ENCODE results near the gene SLC25A43.
"Not testable (repeated sequence)": the region's sequence is repeated elsewhere in the genome, so short reads cannot be mapped to it uniquely, and the experiment has no call there.

DNA sequence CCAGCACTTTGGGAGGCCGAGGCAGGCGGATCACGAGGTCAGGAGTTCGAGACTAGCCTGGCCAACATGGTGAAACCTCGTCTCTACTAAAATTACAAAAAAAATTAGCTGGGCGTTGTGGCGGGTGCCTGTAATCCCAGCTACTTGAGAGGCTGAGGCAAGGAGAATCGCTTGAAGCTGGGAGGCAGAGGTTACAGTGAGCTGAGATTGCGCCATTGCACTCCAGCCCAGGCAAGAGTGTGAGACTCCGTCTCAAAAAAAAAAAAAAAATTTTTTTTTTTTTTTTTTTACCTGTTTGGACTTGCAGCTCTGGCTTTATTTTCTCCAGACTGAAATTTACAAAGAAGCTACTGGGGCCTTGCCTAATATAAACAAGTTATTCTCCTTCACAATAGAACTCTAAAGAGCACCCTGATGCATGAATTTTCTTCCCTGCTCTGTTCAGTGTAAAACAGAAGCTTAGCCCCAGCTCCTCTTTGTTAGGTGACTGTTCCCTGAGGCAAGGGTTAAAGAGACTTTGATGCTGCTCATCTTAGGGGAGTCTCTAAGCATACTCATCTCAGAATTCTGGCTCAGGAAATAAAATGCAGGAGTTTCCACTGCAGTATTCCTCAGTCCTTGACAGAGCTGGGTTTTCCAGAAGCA is 94.8 kb downstream of the SLC25A43 start:
- TF ChIP-seq, protein P1, sequence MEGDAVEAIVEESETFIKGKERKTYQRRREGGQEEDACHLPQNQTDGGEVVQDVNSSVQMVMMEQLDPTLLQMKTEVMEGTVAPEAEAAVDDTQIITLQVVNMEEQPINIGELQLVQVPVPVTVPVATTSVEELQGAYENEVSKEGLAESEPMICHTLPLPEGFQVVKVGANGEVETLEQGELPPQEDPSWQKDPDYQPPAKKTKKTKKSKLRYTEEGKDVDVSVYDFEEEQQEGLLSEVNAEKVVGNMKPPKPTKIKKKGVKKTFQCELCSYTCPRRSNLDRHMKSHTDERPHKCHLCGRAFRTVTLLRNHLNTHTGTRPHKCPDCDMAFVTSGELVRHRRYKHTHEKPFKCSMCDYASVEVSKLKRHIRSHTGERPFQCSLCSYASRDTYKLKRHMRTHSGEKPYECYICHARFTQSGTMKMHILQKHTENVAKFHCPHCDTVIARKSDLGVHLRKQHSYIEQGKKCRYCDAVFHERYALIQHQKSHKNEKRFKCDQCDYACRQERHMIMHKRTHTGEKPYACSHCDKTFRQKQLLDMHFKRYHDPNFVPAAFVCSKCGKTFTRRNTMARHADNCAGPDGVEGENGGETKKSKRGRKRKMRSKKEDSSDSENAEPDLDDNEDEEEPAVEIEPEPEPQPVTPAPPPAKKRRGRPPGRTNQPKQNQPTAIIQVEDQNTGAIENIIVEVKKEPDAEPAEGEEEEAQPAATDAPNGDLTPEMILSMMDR (conservative IDR thresholded peaks at IDR 0.05; ENCODE audit: low read depth, low read length) = not testable (repeated sequence)
- TF ChIP-seq EZH2 (IDR thresholded peaks at IDR 0.05; ENCODE audit: low read length, unreplicated experiment) = not testable (repeated sequence)

Data from PC-3 (cell line).